Breast epithelium (tissue), 4 donors: Measurements from ENCODE around the gene CDH4. TPM values are rescaled to one million over a fixed set of nuclear protein-coding genes. Genes with fewer than 3 reads are reported as not detected.

Experiments
- DNase-seq, 2 donors: peaks; one replicate each; pipeline ENCODE4 v3.0.0-alpha.2; 2019; ENCODE audit warnings: low spot score in 2 of 2
- H3K27ac ChIP-seq, 2 donors: fragments of 200-600 bp; sonication (generic) in 1 of 2; one replicate each; pipeline ENCODE4 v1.5.1; 2016 to 2019; ENCODE audit warnings: mild to moderate bottlenecking in 1 of 2
- H3K27me3 ChIP-seq, 2 donors: fragments of 200-600 bp; sonication (generic) in 1 of 2; one replicate each; pipeline versions ENCODE4 v1.5.1 to v1.6.0; 2017 to 2019; ENCODE audit warnings: control low read depth in 1 of 2, mild to moderate bottlenecking in 1 of 2
- H3K36me3 ChIP-seq: fragments of 200-600 bp; one replicate; pipeline ENCODE4 v1.5.1; 2019
- H3K4me1 ChIP-seq, 2 donors: fragments of 200-600 bp; sonication (generic); one replicate each; pipeline ENCODE4 v1.5.1; 2016 to 2019; ENCODE audit warnings: control low read depth in 1 of 2
- H3K4me3 ChIP-seq, 3 donors: fragments of 200-600 bp; sonication (generic); 1 replicate in 2 of 3; 2 replicates in 1 of 3; pipeline ENCODE4 v1.5.1; 2016 to 2019; ENCODE audit warnings: mild to moderate bottlenecking in 3 of 3, moderate library complexity in 2 of 3
- H3K9me3 ChIP-seq, 2 donors: fragments of 200-600 bp; sonication (generic) in 1 of 2; one replicate each; pipeline ENCODE4 v1.5.1; 2016 to 2019; ENCODE audit warnings: control low read depth in 1 of 2
- CTCF ChIP-seq, 3 donors: fragments of 450-650 bp; IDR thresholded peaks; one replicate each; pipeline ENCODE4 v1.5.1; 2016 to 2017; ENCODE audit warnings: antibody characterized with exemption in 3 of 3, mild to moderate bottlenecking in 3 of 3, moderate library complexity in 3 of 3
- POLR2A ChIP-seq: fragments of 450-650 bp; IDR thresholded peaks from one replicate; pipeline ENCODE4 v1.6.1; 2016; ENCODE audit warnings: antibody characterized with exemption, mild to moderate bottlenecking, moderate library complexity
- POLR2AphosphoS5 ChIP-seq, 3 donors: sonication (generic); formaldehyde crosslinking; IDR thresholded peaks; one replicate each; pipeline ENCODE4 v1.6.1; 2017; ENCODE audit warnings: antibody characterized with exemption in 3 of 3
- intact Hi-C: fragments of 100-400 bp; cut with DNase I; formaldehyde crosslinking; loops from one replicate; pipeline ENCODE4 v1.15.1; 2023; ENCODE audit warnings: low total_unique reads
- total RNA-seq, 3 donors: library from RNA; depleted of rRNA; stranded (reverse); fragments of >200 nt; gene quantifications; one replicate each; pipeline ENCODE4 v1.1.0, GENCODE V29; 2016

Gene CDH4
- total RNA-seq, 3 donors from 2014 or later: under 0.01 TPM; not detected in 2

- Histone ChIP-seq H3K36me3 (no peaks in the 10 kb centered on the region), H3K27me3 (peaks cover 0 to 8% of the 10 kb centered on the region in 2 donors), H3K9me3 (no peaks in the 10 kb centered on the region), H3K4me1 (no peaks in the 10 kb centered on the region), H3K27ac (no peak overlapping the region), H3K4me3 (no peak overlapping the region)
- TF ChIP-seq CTCF (IDR thresholded peaks at IDR 0.05): no peak
- TF ChIP-seq POLR2A: no peak
- no peak for TF ChIP-seq POLR2AphosphoS5 (IDR thresholded peaks at IDR 0.05)
- intact Hi-C loops: no loop called here
- DNase-seq: no peak
Measured at GRCh38 chr20:61429458-61430227, 177.6 kb downstream of the CDH4 start.

GRCh38 chr20:61430228-61430624 is 178.2 kb downstream of the CDH4 start:
- no peaks in the 10 kb centered on the region for H3K9me3 ChIP-seq

GRCh38 chr20:61433176-61433575 is 181.1 kb downstream of the CDH4 start:
- Histone ChIP-seq H3K27ac (no peak overlapping the region), H3K9me3 (no peaks in the 10 kb centered on the region), H3K4me3 (no peak overlapping the region), H3K36me3 (no peaks in the 10 kb centered on the region), H3K4me1 (no peaks in the 10 kb centered on the region), H3K27me3 (peaks cover 0 to 21% of the 10 kb centered on the region in 2 donors)
- no peak for DNase-seq
- TF ChIP-seq POLR2A (no peak), CTCF (IDR thresholded peaks at IDR 0.05) (no peak), POLR2AphosphoS5 (IDR thresholded peaks at IDR 0.05) (no peak)
- intact Hi-C loops: no loop called here

More at GRCh38 chr20:61430228-61430624, 178.2 kb downstream of the CDH4 start:
- TF ChIP-seq CTCF (IDR thresholded peaks at IDR 0.05) (no peak), POLR2A (no peak), POLR2AphosphoS5 (IDR thresholded peaks at IDR 0.05) (no peak)
- intact Hi-C loops: no loop called here
- peaks cover 0 to 11% of the 10 kb centered on the region in 2 donors for H3K27me3 ChIP-seq
- no peak for DNase-seq
- H3K4me3 ChIP-seq: no peak overlapping the region
- no peaks in the 10 kb centered on the region for H3K4me1 ChIP-seq
- no peak overlapping the region for H3K27ac ChIP-seq
- no peaks in the 10 kb centered on the region for H3K36me3 ChIP-seq

- Histone ChIP-seq H3K27ac (no peak overlapping the region), H3K27me3 (peaks cover 0 to 21% of the 10 kb centered on the region in 2 donors), H3K4me3 (no peak overlapping the region), H3K36me3 (no peaks in the 10 kb centered on the region), H3K4me1 (no peaks in the 10 kb centered on the region), H3K9me3 (no peaks in the 10 kb centered on the region)
- intact Hi-C loops: no loop called here
- TF ChIP-seq POLR2A: no peak
- no peak for TF ChIP-seq POLR2AphosphoS5 (IDR thresholded peaks at IDR 0.05)
- no peak for TF ChIP-seq CTCF (IDR thresholded peaks at IDR 0.05)
- DNase-seq: no peak
Measured at GRCh38 chr20:61433816-61434215, 181.8 kb downstream of the CDH4 start.

- intact Hi-C loops: no loop called here
- TF ChIP-seq POLR2AphosphoS5 (IDR thresholded peaks at IDR 0.05): no peak
- TF ChIP-seq POLR2A: no peak
- no peak for TF ChIP-seq CTCF (IDR thresholded peaks at IDR 0.05)
- DNase-seq: no peak
- Histone ChIP-seq H3K4me3 (no peak overlapping the region), H3K9me3 (no peaks in the 10 kb centered on the region), H3K27me3 (peaks cover 0 to 21% of the 10 kb centered on the region in 2 donors), H3K4me1 (no peaks in the 10 kb centered on the region), H3K27ac (no peak overlapping the region), H3K36me3 (no peaks in the 10 kb centered on the region)
Measured at GRCh38 chr20:61434341-61434781, 182.3 kb downstream of the CDH4 start.
